DMS53 (cell line): ENCODE results near the gene CNPY4.

ENCODE experiments used
- DNase-seq: peaks from one replicate; lab custom pipeline; 2025; lab: John Stamatoyannopoulos, UW

The CNPY4 gene

GRCh38 chr7:100148559-100149328 lies 29.3 kb downstream of the CNPY4 start, which contains the start of gene LAMTOR4:
Gene LAMTOR4 (plus strand): TSS chr7:100148918. CDS start chr7:100148973, 55 bp downstream.
- peak; percentile 100 for DNase-seq

DNA sequence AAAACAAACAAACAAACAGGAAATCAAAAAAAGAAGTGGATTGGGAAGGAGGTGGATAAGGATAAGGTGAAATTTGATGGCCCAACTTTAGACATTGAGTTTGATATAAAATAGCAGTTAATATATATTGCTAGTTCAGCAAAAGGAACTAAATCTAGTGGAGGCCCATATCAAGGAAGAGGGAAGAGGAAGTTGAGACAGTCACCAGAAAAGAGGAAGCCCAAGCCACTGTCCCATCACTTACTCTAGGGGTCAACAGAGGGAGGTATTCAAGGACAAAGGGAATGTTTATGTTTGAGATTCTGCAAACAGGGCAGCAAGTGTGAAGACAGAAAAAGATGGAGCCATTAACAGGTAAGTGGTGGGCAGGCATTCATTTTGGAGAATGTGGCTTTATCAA lies 33.0 kb downstream of the CNPY4 start:
- no peak for DNase-seq

GRCh38 chr7:100152937-100153666 lies 33.7 kb downstream of the CNPY4 start:
- no peak for DNase-seq

GRCh38 chr7:100153708-100154535 lies 34.5 kb downstream of the CNPY4 start:
- no peak for DNase-seq

- no peak for DNase-seq
Observed at GRCh38 chr7:100154651-100155491, 35.4 kb downstream of the CNPY4 start.

GRCh38 chr7:100155553-100156317 lies 36.3 kb downstream of the CNPY4 start:
- DNase-seq: no peak

DNA sequence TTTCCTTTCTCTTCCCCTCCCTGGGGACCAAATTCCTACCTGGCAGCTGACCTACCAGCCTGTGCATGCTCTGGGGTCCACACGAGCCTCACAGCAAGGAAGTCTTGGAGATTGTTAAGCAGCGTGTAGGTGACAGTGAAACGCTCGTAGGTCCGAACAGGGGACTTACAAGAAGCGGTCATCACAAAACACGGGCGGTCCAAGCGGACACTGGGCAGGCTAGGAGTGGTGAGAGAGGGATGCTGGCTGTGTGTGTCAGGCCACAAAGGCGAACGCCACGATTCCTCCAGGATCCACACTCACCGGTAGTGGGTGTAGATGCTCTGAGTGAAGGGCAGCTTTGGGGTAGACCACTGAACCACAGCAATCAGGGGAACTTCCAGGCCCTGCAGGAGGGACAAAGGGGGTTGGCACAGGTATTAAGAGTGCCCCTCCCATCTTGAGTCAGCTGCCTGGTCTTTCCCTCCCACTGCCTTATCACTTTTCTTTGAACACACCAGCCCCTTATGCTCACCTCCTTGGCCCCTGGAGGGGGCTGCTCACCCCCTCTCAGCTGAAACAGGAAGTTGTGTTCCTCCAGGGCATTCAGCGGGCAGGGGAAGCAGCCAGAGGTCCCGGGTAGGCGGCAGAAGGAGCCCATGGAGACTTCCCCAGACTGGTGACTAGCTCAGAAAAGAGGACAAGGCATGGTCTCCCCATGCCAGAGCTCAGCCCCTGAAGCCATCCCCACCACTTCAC lies 37.1 kb downstream of the CNPY4 start:
- DNase-seq: no peak

DNA sequence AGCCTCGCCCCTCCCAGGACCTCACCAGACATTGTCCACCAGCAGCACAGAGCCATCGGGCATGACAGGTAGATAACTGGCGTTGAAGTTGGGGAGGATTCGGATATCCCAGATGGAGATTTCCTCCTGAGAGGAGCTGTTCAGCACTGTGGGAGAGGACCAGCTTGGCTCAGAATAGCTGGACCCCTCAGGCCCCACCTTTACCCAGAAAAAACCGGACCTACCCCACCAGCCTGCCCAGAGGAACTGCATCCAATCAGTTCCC lies 37.6 kb downstream of the CNPY4 start:
- no peak for DNase-seq

DNA sequence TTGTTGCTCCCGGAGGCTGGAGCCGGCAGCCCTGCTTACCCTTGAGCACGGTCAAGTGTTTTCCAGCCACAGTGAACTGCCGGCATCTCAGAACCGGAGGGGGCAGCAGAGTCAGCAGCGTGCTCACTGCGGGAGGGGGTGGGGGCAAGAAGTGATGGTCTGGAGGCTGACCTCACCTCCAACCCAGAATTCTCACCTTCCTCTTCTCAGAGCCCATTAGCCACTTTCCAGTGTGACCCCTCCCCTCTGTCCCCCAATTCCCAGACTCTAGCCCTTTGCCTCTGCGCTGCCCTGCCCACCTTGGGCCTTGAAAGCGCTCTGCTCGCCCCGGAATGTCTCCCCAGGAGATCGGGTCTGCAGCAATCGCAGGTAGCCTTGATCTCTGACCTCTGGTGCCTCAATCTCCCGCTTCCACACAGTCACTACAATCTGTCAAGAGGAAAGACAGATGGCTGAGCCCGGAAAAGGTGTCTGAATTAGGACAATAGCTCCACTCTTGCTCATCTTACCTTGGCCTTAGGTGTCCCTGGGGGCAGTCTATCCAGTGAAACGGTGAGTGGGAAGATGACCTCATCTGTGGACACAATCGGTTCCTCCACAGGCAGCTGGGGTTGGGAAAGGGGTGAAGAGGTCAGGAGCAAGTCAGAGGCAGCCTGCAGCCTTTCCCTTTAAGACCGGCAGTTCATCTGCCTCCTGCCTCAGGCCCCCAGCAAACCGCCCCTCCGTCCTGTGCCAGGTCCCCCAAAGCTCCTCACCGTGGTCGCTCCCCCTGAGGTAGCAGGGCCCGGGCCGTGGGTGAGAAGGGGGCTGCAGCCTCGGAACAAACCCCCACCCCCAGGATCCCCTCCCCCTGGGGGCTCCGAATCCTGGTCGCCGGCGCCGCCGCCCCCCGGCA lies 38.1 kb downstream of the CNPY4 start:
- peak; percentile 96 for DNase-seq

- peak; percentile 95 for DNase-seq
Observed at GRCh38 chr7:100158229-100159098, 39.0 kb downstream of the CNPY4 start, which contains the start of gene TRAPPC14. Gene TRAPPC14 (minus strand): TSS chr7:100158723. CDS start chr7:100158499, 224 bp downstream.

GRCh38 chr7:100159099-100159623 lies 39.7 kb downstream of the CNPY4 start:
- DNase-seq: no peak

DNA sequence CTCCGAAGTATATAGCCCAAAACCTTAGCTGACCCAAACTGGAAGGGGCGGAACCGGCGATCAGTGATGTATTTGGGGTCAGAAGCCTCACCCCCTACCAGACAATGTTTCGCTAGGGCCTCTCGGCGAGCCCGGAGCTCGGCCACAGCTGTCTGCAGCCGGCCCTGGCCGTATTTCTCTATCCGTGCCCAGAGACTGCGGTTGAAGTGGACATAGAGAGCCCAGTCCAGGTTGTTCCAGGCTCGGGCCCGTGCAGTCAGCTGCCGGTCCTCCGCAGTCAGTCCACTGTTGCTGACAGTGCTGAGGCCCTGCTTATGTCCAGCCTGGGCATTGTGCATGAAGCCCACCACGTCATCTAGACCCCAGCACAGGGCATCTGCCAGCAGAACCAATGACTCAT lies 40.6 kb downstream of the CNPY4 start:
- DNase-seq: no peak

DNA sequence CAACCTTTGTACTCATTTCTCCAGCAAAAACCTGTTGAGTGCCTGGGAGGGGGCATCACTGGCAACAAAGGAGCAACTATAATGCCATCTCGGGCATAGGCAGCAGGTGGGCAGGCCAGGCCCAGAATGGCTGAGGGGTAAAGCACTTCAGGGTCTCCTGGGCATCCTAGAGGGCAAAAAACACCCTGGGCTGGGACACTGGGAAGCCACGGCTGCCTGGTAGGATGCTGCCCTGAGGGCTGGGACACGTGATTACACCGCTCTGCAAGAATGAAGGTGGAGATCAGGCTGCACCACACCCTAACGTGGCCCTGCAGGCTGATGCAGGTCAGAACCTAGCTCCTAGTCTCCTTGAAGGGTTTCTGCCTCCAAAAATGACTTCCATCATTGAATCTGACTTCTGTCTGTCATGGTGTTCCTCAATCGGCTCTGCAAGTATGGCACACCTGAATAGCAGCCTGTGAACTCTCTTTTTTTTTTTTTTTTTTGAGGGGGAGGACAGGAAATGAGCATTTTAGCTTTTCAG lies 43.6 kb downstream of the CNPY4 start:
- peak; percentile 45 for DNase-seq

- DNase-seq: no peak
Observed at GRCh38 chr7:100163871-100164270, 44.4 kb downstream of the CNPY4 start.

DNA sequence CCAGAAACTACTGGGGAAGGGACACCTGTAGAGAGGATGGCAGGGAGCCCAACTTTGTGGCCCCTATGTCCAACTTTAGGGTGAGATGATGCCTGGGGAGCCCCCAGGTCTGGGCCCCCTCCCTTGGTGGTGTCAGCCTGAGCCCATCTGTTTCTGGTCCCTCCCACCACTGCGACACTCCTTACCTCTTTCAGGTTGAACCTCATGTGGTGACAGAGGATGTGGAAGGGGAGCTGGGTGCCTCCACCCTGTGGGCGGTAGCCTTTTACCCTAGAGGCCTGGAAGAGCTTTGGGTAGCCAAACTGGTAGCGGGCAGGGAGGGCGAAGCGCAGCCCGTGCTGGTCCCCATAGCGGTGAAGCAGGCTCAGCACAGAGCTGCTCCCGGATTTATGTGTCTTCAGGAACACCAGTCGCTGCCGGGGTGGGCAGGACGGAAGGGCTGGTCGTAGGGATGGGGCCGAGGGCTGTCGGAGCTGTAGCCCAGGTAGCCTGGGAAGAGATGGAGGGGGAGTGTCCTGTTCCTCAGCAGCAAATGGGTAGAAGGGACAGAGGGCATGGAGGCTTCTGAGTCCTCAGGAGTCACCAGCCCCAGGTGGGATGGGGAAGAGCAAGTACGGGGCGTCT lies 47.0 kb downstream of the CNPY4 start:
- DNase-seq: no peak

- peak; percentile 53 for DNase-seq
Observed at GRCh38 chr7:100166970-100167911, 47.8 kb downstream of the CNPY4 start.
